Caco-2 (cell line): ENCODE results near the gene ZNHIT1. TPM values are rescaled to one million over a fixed set of nuclear protein-coding genes. Genes with fewer than 3 reads are reported as not detected.

Experiments used
- BruUV-seq: library from RNA; stranded (reverse); fragments of 400-500 nt; replicated peaks from 2 replicates; lab custom pipeline; 2021; lab: Mats Ljungman, UMichigan
- CTCF ChIA-PET: fragments of 300-600 bp; sonication (Branson Sonifier 250); formaldehyde crosslinking; loops from one replicate; lab custom pipeline; 2022; ENCODE audit warnings: antibody characterized with exemption; lab: Charles Lee
- POLR2A ChIA-PET: fragments of 300-600 bp; sonication (Branson Sonifier 250); formaldehyde crosslinking; loops from one replicate; lab custom pipeline; 2022; ENCODE audit warnings: antibody characterized with exemption; lab: Charles Lee
- DNase-seq, 2 experiments: peaks; one replicate each; pipeline versions ENCODE4 v3.0.0 to v3.0.0-alpha.2; 2020 to 2022
- H3K27me3 ChIP-seq: replicated peaks from 2 replicates; pipeline ENCODE4 v1.6.0; 2011; ENCODE audit warnings: low read length; ENCODE audit not compliant: control insufficient read depth, insufficient read depth
- H3K36me3 ChIP-seq: 2 replicates; pipeline ENCODE4 v1.5.1; 2011; ENCODE audit warnings: low read length; ENCODE audit not compliant: control insufficient read depth, insufficient read depth
- H3K4me1 ChIP-seq: fragments of 250-450 bp; sonication (Bioruptor Pico); 2 replicates; pipeline ENCODE4 v1.5.1; 2020; ENCODE audit warnings: mild to moderate bottlenecking
- H3K4me3 ChIP-seq: 2 replicates; pipeline ENCODE4 v1.5.1; 2011; ENCODE audit warnings: low read depth, mild to moderate bottlenecking, control low read depth, low read length
- H3K9me3 ChIP-seq: fragments of 250-450 bp; sonication (Bioruptor Pico); 2 replicates; pipeline ENCODE4 v1.5.1; 2020; ENCODE audit warnings: mild to moderate bottlenecking, moderate library complexity
- H3K27ac Mint-ChIP-seq: one replicate; pipeline ENCODE4 v1.8.0; 2022; ENCODE audit warnings: mixed read lengths; ENCODE audit not compliant: unreplicated experiment
- H3K27me3 Mint-ChIP-seq: one replicate; pipeline ENCODE4 v1.8.0; 2022; ENCODE audit warnings: mixed read lengths; ENCODE audit not compliant: insufficient read depth, unreplicated experiment
- H3K36me3 Mint-ChIP-seq: one replicate; pipeline ENCODE4 v1.8.0; 2022; ENCODE audit warnings: mild to moderate bottlenecking, mixed read lengths; ENCODE audit not compliant: insufficient read depth, unreplicated experiment
- H3K4me1 Mint-ChIP-seq: one replicate; pipeline ENCODE4 v1.8.0; 2022; ENCODE audit warnings: low read depth, mixed read lengths; ENCODE audit not compliant: unreplicated experiment
- H3K4me3 Mint-ChIP-seq: one replicate; pipeline ENCODE4 v1.8.0; 2022; ENCODE audit warnings: mild to moderate bottlenecking, moderate library complexity, mixed read lengths; ENCODE audit not compliant: unreplicated experiment
- H3K9me3 Mint-ChIP-seq: one replicate; pipeline ENCODE4 v1.8.0; 2022; ENCODE audit warnings: mixed read lengths; ENCODE audit not compliant: unreplicated experiment
- CTCF ChIP-seq, 2 experiments: fragments of 200-600 bp in 1 of 2; IDR thresholded peaks; 1 replicate in 1 of 2; 2 replicates in 1 of 2; pipeline versions ENCODE4 v1.5.1 to v1.8.0; 2011 to 2022; ENCODE audit warnings: antibody characterized with exemption in 1 of 2, control low read depth in 1 of 2, inconsistent platforms in 1 of 2, low read depth in 1 of 2, low read length in 1 of 2, mild to moderate bottlenecking in 1 of 2, moderate library complexity in 1 of 2; ENCODE audit not compliant: insufficient read depth in 1 of 2, severe bottlenecking in 1 of 2, unreplicated experiment in 1 of 2
- intact Hi-C: fragments of 100-400 bp; cut with micrococcal nuclease; formaldehyde crosslinking; loops from one replicate; pipeline ENCODE4 v1.10.0; 2022; ENCODE audit not compliant: unreplicated experiment
- total RNA-seq: library from RNA; stranded (reverse); gene quantifications from 2 replicates; pipeline ENCODE4 v1.2.3, GENCODE V29; 2022

Gene ZNHIT1
- total RNA-seq, 1 experiment from 2014 or later, result 64.0 TPM

GRCh38 chr7:101236292-101236835 lies 18.4 kb downstream of the ZNHIT1 start:
- Mint-ChIP-seq H3K4me1 (peaks cover 18% of the 10 kb centered on the region), H3K9me3 (no peaks in the 10 kb centered on the region), H3K36me3 (peaks cover 37% of the 10 kb centered on the region), H3K27me3 (no peaks in the 10 kb centered on the region), H3K4me3 (no peak overlapping the region), H3K27ac (no peak overlapping the region)
- no peak for TF ChIP-seq CTCF (IDR thresholded peaks at IDR 0.05; ENCODE audit: insufficient read depth in 1 of 2, low read depth in 1 of 2, low read length in 1 of 2, severe bottlenecking in 1 of 2, unreplicated experiment in 1 of 2)
- intact Hi-C loops, result no loop called here
- Histone ChIP-seq H3K27me3 (no peaks in the 10 kb centered on the region), H3K9me3 (no peaks in the 10 kb centered on the region), H3K36me3 (no peaks in the 10 kb centered on the region; the same call in 1 of the 2 replicates), H3K4me1 (peaks cover 14% of the 10 kb centered on the region), H3K4me3 (no peak overlapping the region)
- DNase-seq, result no peak
- no TSS peak for BruUV-seq
- CTCF ChIA-PET, result interaction anchor here (0.8 kb wide), 1 partner anchor 44 kb away, joined by 4 read pairs; no protein-coding TSS in a partner anchor
- POLR2A ChIA-PET, result no interaction called here

DNA sequence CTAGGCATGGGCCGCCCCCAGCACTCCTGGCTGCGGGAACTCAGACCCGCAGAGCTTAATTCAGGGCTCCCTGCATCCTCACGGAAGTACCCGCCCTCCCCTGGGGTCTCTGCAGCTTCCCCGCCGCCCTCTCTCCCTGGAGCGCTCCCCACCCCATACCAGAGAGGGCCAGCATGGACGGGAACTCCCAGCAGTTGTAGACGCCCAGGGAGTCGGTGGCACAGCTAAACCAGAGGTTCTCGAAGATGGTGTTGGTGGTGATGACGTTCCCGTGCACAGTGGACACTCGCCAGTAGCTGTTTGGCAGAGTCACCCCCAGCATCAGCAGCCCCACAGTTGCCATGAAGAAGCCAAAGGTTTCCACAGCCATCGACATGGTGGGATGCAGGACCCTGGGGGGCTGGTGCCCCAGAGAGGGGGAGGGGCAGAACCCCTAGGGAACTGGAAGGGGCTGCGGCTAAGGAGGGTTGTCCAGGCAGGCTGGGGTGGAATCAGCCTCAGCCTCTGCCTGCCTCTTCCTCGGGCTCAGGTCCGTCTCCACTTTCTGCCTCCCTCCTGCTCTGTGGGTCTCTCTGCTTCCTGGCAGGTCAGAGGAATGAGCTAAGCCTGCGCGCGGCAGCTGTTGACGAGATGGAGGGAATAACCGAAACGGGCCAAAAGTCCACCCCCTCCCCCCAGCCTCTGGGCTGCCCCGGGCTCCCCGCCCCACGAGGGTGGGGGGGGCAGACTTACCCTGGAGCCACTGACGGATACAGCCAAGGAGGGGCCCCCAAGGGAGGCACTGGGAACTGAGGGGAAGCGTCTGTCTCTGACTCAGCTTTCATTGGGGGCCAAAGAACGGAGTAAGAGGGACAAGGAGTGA lies 19.5 kb downstream of the ZNHIT1 start, which contains the start of gene CLDN15:
Gene CLDN15, minus strand, starts transcription at position 597 of the 862 bp plus-strand sequence. Its CDS starts 221 bp downstream, at position 376.
- H3K27me3 ChIP-seq, result no peaks in the 10 kb centered on the region
- H3K36me3 ChIP-seq, result no peaks in the 10 kb centered on the region; the same call in 1 of the 2 replicates
- peaks cover 14% of the 10 kb centered on the region for H3K4me1 ChIP-seq
- intact Hi-C loops, result no loop called here
- no TSS peak for BruUV-seq
- H3K27me3 Mint-ChIP-seq, result no peaks in the 10 kb centered on the region
- peaks cover 27% of the 10 kb centered on the region for H3K36me3 Mint-ChIP-seq
- H3K9me3 Mint-ChIP-seq, result no peaks in the 10 kb centered on the region
- DNase-seq, result peak in 1 of 2 experiments; percentile 60
- ChIA-PET CTCF (interaction anchor here (0.6 to 1.8 kb wide), 3 partner anchors 37 to 45 kb away, joined by 3 to 6 read pairs (median 4); no protein-coding TSS in a partner anchor), POLR2A (interaction anchor here (0.5 to 0.7 kb wide), 2 partner anchors 28 to 55 kb away, joined by 3 to 10 read pairs; no protein-coding TSS in a partner anchor)
- no peak for TF ChIP-seq CTCF (IDR thresholded peaks at IDR 0.05; ENCODE audit: insufficient read depth in 1 of 2, low read depth in 1 of 2, low read length in 1 of 2, severe bottlenecking in 1 of 2, unreplicated experiment in 1 of 2)
- H3K4me3 ChIP-seq, result no peak within 1 kb of the TSS
- H3K9me3 ChIP-seq, result no peaks in the 10 kb centered on the region
- peaks cover 11% of the 10 kb centered on the region for H3K4me1 Mint-ChIP-seq
- peak within 1 kb of the TSS; percentile 7 for H3K4me3 Mint-ChIP-seq
- H3K27ac Mint-ChIP-seq, result no peak within 1 kb of the TSS
